HG03139 (cell line): ENCODE results near the gene NTM.

Source experiments
- ATAC-seq: cut with Tn5 transposase; IDR thresholded peaks from one replicate; pipeline ENCODE4 v1.9.1; 2021; ENCODE audit not compliant: unreplicated experiment

NTM gene

DNA sequence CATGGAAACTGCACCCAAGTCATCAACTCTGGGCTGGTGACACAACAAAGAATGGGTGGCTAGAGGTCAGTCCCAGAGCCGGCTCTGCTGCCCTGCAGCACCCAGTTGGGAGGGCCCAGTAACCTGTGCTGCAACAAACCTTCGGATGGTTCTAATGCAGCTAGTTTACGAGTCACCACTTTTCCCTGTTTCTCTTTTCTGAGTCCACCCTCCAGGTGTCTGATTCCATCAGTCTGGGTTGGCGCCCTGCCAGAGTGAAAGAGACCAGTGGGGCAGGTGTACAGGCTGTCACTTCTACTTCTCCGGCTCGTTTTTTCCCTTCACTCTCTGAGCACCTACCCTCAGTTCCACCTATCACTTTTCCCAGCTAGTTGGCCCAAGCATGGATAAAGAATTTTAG lies 572.9 kb downstream of the NTM start:
- no peak for ATAC-seq

- ATAC-seq = no peak
Measured at GRCh38 chr11:131944736-131945135, 574.3 kb downstream of the NTM start.

DNA sequence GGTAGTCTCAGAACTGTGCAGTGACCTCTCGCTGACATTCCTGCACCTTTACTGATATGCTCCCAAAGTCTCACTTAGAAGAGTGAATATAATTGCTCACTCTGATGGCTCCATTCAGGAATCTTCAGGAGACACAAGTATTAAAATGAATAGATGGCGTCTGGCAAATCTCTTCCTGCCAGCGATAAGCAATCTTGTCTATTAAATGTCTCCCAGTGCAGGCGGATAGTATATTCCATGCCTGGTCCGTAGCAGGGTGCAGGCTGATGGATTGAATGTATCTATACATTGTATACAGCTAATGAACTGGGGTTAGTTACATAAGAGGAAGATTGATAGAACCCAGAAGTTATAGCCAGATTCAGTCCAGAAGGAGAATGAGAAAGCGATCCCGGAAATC lies 575.3 kb downstream of the NTM start:
- ATAC-seq = no peak

DNA sequence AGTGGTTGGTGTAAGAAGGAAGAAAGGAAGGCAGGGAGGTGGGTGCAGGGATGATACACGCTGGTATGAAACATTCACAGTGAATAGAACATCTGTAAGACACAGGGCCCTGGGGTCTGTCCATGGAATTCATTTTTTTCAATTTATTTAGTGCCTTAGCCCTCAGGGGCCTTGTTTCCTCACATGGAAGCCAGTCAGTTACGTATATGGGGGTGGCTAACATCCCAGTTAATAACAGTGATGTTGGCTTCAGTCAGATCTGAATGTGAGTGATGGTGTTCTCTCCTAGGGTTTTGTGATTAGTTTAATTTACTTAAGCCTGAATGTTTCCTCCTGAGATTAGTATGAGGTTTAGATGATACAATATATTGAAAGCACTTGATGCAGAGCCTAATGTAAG lies 577.1 kb downstream of the NTM start:
- ATAC-seq = no peak

- no peak for ATAC-seq
Measured at GRCh38 chr11:131951121-131951520, 580.7 kb downstream of the NTM start.

- ATAC-seq = no peak
Measured at GRCh38 chr11:131954146-131954545, 583.7 kb downstream of the NTM start.

DNA sequence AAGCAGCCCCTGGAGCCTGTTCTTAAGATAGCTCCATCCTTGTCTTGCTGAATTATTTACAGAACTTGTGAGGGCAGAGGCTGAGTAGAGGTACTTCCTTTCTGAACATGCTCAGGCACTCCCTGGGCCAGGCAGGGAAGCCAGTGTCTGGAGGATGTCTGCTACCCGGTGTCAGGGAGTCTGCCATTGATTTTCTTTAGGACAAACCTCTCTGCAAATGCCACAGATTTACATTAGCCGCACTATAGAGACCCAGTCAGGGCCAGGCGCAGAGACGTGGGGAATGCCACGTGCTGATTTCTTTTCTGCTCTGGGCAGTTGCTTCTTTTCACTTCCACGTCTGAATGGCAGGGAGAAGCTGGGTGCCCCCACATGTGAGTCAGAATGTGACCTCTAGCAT lies 585.5 kb downstream of the NTM start:
- ATAC-seq = no peak

DNA sequence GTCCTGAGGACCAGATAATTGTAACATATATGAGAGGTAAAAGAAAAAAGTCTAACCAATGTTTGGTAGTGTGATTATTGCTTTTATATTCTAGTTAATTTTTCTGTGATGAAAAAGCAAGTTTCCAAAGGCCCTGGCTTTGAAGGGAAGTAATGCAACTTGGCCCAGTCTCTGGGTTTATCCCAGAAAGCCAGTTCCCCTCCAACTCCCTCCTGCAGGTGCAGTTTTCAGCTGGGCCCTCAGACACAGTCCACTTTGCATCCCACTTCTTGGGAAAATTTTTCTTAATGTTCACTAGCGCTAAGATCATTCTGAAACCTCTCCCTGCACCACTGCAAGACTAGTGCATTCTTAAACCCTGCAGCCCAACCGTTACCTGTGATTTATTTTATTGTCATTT lies 586.8 kb downstream of the NTM start:
- no peak for ATAC-seq

GRCh38 chr11:131957875-131958274 lies 587.5 kb downstream of the NTM start:
- no peak for ATAC-seq

DNA sequence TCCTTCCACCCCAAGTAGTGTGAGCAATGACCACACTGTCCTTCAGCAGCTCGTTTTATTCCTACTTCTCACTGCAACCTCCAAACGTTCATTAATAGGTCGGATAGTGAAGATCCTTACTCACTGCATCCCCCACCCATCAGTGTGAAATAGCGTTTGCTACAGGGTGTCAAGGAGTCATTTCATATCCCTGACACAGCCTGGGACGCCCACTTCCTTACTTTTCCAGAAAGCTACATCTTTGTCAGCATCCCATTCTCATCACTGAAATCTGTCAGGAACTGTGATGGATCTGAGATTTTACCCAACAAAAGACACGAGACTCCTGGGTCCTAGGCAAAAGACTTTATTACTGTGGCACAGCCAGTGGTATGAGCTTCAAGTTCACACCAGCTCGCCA lies 592.4 kb downstream of the NTM start:
- ATAC-seq = no peak

DNA sequence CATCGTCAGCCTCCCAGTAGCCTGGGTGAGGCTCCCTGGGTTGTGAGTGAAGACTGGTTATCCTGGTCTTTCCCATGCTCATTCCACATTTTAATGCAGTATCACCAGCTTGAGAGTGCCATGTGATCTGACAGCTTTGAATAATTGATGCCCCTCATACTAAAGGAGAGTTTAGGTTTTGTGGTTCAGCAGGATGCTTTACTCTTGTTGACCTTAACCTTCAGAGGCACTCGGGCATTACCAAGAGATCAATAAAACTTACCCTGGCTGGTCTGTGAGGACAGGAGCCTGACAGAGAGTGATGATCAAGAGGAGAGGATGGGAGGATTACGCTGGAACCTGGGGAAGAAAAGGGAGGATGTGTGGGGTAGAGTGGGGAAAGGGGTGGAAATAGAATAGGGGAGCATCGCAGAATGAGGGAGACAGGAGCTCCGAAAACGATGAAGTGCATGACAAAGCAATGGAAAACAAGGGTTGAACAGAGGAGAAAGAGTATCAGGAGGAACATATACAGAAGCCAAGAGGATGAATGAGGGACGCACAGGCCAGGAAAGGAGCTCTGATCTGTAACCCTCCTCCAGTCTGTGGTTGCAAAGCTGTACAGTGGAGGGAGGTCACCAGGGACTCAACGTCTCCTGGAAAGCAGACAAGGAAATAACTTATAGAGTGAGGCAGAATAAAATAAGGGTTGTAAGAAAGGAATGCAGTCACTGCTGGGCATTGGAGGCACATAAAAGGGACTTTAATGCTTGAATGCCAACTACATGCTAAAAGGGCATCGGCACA lies 594.5 kb downstream of the NTM start:
- no peak for ATAC-seq

GRCh38 chr11:131965504-131965903 lies 595.1 kb downstream of the NTM start:
- no peak for ATAC-seq

GRCh38 chr11:131966667-131967066 lies 596.3 kb downstream of the NTM start:
- no peak for ATAC-seq

DNA sequence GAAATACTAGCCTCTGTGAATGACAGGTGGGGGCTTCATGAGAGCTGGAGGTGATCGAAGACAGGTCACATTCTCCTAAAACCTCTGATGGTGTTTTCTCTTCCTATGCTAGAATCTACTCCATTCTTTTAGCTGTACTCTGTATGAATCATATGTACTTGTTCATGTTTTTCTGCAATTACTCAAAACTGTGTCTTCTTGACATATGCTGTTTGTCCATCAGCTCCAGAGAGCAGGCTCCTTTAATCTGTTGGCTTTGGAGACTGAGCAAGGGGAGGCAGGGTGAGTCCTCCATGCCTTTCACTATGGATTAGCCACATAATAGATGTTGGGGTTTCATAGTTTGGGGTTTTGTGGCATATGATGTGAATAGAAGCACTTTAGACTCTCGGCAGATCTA lies 598.8 kb downstream of the NTM start:
- no peak for ATAC-seq

DNA sequence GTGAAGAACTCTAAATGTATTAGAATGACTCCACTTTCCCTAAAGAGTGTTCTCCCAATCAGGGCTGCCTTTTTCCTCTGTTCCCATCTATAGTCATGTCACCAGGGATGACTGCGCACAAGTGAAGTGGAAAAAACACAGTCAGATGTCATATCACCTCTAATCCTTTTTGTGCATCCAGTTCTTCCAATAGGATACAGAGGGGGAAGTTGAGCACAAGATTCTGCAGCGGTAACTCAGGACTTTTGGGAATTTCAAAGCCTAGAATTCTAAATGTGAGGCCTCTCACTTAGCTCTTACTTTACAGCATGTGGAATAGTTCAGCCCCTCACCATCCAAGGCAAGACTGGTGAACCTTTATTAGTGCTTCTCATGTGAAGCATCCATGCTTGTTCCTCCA lies 602.6 kb downstream of the NTM start:
- ATAC-seq = no peak

- ATAC-seq = no peak
Measured at GRCh38 chr11:131975619-131976018, 605.2 kb downstream of the NTM start.

DNA sequence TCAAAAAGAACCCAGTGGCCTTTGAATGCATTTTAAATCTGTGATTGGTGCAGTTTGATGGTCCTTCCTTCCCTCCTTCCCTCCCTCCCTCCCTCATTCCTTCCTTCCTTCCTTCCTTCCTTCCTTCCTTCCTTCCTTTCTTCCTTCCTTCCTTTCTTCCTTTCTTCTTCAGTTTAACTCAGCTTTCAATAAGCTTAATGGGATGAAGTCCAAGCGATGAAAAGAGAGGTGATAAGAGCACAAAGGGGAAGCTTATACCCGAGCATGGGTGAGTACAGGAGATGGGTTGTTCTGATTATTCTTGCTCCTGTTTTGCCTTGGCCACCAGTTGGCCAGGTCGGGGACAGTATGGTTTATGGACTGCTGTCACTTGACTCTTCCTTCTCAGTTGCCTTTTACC lies 605.6 kb downstream of the NTM start:
- ATAC-seq = no peak

DNA sequence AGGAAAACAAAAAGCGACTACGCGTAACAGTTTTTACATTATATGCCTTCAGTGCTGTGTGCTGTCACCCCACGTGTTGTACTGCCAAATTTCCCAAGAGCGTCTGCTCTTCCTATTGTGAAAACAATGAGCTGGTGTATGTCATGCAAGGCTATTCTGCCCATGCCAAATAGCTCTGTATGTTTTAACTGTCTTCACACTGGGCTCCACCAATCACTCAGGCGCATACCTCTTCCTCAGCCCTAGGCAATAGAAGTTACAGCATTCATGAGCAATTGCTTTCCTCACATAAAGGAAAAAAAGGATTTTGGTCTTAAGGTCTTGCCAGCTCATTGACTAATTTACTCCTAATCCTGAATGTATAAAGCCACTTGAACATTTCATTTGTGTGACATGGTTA lies 606.8 kb downstream of the NTM start:
- no peak for ATAC-seq

DNA sequence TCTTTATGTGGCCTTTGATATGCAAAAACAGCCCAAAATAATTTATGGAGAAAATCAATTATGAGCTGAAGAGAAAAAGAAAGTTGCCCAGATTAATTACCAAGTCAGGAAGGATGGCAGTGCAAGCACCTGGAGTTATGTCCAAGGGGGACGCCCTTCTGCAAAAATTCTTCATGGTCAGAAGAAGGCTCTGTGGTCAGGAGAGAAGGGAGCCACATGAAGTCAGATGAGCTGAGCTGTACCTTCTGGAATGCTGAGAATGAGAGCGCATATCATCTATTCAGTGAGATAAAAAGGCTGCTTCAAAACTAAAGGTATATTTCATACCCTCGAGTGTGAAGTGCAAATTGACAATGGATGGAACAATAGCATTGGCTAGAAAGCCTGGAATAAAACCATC lies 607.4 kb downstream of the NTM start:
- no peak for ATAC-seq

DNA sequence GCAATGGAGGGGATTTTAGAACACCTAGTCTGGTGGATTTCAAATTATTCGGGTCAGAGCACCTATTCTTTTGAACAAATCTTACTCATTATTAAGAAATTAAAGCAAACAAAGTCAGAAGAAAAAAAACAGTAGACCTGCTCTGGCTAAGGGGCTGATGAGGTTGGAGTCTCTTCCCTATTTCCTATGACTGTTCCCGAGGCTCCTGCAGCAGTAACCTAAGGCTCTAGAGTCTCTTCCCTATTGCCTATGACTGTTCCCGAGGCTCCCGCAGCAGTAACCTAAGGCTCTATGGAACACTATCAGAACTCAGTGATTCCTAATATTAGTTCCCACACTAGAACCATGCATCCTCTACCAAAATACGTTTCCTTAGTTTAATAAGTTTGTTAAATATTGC lies 607.9 kb downstream of the NTM start:
- no peak for ATAC-seq

GRCh38 chr11:131979364-131979763 lies 608.9 kb downstream of the NTM start:
- no peak for ATAC-seq

GRCh38 chr11:131980199-131980598 lies 609.8 kb downstream of the NTM start:
- no peak for ATAC-seq

GRCh38 chr11:131980888-131981668 lies 610.7 kb downstream of the NTM start:
- no peak for ATAC-seq
